ENCODE measurements around the gene CCDC33.

DNA sequence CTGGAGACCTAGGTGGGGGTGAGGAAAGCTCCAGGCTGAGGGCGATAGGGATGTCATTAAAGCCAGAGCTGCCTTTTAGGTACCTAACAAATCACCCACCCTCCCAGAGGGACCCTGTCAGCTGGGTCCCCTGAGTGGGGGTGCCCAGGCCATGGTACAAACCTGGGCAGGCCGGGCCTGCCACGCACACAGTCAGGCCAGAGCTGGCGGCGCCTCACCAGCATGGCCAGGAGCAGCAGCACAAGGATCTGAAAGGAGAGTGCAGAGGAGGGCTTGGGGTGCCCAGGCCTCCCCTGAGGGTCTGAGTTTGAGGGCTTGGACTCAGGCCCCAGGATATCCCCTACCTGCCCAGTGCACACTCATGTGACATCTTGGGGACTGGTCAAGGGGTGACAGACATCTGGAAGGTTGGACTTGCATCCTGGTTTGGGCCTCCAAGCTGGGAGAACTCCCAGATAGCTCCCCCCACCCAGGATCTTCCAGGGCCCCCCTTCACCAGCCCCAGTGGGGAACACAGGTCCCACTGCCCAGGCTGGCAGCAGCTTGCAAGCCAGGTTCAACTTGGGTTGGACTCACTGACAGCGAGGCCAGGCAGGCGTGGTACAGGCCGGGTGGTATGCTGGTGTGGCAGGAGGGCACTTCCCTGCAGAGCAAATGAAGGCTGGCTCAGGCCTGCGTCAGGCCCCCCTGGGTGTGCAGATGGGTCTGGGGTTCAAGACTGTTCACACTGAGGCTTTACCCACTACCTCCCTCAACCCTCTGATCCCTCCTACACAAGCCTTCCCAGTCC is 38.8 kb upstream of the CCDC33 start:
- TF ChIP-seq EP300 (IDR thresholded peaks at IDR 0.05; ENCODE audit: borderline replicate concordance in 1 of 2, low read depth in 1 of 2, low read length in 1 of 2) (no peak), NRF1 (IDR thresholded peaks at IDR 0.05; ENCODE audit: low read depth, low read length) (no peak), ELF1 (IDR thresholded peaks at IDR 0.05) (no peak)
- TF ChIP-seq, protein P1, sequence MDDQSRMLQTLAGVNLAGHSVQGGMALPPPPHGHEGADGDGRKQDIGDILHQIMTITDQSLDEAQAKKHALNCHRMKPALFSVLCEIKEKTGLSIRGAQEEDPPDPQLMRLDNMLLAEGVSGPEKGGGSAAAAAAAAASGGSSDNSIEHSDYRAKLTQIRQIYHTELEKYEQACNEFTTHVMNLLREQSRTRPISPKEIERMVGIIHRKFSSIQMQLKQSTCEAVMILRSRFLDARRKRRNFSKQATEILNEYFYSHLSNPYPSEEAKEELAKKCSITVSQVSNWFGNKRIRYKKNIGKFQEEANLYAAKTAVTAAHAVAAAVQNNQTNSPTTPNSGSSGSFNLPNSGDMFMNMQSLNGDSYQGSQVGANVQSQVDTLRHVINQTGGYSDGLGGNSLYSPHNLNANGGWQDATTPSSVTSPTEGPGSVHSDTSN (IDR thresholded peaks at IDR 0.05): no peak
- TF ChIP-seq, protein P2, sequence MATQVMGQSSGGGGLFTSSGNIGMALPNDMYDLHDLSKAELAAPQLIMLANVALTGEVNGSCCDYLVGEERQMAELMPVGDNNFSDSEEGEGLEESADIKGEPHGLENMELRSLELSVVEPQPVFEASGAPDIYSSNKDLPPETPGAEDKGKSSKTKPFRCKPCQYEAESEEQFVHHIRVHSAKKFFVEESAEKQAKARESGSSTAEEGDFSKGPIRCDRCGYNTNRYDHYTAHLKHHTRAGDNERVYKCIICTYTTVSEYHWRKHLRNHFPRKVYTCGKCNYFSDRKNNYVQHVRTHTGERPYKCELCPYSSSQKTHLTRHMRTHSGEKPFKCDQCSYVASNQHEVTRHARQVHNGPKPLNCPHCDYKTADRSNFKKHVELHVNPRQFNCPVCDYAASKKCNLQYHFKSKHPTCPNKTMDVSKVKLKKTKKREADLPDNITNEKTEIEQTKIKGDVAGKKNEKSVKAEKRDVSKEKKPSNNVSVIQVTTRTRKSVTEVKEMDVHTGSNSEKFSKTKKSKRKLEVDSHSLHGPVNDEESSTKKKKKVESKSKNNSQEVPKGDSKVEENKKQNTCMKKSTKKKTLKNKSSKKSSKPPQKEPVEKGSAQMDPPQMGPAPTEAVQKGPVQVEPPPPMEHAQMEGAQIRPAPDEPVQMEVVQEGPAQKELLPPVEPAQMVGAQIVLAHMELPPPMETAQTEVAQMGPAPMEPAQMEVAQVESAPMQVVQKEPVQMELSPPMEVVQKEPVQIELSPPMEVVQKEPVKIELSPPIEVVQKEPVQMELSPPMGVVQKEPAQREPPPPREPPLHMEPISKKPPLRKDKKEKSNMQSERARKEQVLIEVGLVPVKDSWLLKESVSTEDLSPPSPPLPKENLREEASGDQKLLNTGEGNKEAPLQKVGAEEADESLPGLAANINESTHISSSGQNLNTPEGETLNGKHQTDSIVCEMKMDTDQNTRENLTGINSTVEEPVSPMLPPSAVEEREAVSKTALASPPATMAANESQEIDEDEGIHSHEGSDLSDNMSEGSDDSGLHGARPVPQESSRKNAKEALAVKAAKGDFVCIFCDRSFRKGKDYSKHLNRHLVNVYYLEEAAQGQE (IDR thresholded peaks at IDR 0.05; ENCODE audit: low read depth, low read length): no peak
- TF ChIP-seq, protein P3, sequence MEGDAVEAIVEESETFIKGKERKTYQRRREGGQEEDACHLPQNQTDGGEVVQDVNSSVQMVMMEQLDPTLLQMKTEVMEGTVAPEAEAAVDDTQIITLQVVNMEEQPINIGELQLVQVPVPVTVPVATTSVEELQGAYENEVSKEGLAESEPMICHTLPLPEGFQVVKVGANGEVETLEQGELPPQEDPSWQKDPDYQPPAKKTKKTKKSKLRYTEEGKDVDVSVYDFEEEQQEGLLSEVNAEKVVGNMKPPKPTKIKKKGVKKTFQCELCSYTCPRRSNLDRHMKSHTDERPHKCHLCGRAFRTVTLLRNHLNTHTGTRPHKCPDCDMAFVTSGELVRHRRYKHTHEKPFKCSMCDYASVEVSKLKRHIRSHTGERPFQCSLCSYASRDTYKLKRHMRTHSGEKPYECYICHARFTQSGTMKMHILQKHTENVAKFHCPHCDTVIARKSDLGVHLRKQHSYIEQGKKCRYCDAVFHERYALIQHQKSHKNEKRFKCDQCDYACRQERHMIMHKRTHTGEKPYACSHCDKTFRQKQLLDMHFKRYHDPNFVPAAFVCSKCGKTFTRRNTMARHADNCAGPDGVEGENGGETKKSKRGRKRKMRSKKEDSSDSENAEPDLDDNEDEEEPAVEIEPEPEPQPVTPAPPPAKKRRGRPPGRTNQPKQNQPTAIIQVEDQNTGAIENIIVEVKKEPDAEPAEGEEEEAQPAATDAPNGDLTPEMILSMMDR (IDR thresholded peaks at IDR 0.05): no peak
